ENCODE results near the gene TAS2R31. TPM values are rescaled to one million over a fixed set of nuclear protein-coding genes. Genes with fewer than 3 reads are reported as not detected.

TAS2R31 gene
- total RNA-seq, 1 donor from 2014 or later = 0.88 TPM

DNA sequence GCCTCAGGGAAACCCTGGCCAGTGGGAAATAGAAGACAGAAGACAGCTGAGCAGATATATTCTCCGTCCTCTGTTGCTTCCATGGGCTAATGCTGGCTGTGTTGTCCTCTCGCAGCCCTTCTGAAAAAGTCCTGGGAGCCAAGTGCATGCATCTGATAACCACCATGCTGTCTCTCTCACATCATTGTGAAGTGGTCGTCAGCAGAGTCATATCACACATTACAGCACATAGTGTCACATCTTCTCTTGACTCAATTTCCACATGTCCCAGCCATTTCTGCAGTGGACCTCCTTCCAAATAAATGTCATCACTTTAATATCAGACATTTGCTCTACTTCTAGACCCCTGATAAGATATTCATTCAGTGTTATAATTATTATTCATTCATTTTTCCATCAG lies 36.9 kb downstream of the TAS2R31 start:
- no peak for DNase-seq

DNA sequence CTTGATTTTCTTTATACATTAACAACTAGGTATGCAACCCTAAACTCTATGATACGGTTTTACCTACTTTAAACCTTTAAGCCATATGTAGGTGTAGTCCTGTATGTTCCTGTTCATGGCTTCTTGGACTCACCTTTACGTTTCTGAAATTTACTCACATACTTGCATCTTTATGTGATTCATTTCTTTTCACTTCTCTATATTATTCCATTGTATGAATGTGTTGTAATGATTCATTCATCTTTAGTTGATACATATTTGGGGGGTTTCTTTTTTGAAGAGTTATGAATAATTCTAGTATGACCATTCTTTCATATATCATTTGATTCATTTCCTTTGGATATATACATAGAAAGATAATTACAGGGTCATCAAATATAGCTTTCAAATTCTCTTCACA lies 42.1 kb downstream of the TAS2R31 start:
- H3K4me3 ChIP-seq = no peak overlapping the region
- H3K9me3 ChIP-seq (replicated peaks) = peaks cover 5% of the 10 kb centered on the region
- H3K27me3 ChIP-seq (ENCODE audit: low read depth) = no peaks in the 10 kb centered on the region
- intact Hi-C loops (cut with micrococcal nuclease) = no loop called here
- H3K27ac ChIP-seq (replicated peaks) = no peak overlapping the region
- DNase-seq = no peak
- TF ChIP-seq, protein P1, sequence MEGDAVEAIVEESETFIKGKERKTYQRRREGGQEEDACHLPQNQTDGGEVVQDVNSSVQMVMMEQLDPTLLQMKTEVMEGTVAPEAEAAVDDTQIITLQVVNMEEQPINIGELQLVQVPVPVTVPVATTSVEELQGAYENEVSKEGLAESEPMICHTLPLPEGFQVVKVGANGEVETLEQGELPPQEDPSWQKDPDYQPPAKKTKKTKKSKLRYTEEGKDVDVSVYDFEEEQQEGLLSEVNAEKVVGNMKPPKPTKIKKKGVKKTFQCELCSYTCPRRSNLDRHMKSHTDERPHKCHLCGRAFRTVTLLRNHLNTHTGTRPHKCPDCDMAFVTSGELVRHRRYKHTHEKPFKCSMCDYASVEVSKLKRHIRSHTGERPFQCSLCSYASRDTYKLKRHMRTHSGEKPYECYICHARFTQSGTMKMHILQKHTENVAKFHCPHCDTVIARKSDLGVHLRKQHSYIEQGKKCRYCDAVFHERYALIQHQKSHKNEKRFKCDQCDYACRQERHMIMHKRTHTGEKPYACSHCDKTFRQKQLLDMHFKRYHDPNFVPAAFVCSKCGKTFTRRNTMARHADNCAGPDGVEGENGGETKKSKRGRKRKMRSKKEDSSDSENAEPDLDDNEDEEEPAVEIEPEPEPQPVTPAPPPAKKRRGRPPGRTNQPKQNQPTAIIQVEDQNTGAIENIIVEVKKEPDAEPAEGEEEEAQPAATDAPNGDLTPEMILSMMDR (IDR thresholded peaks at IDR 0.05; ENCODE audit: borderline replicate concordance) = no peak
- H3K4me1 ChIP-seq = peaks cover 7% of the 10 kb centered on the region
- no peaks in the 10 kb centered on the region for H3K36me3 ChIP-seq

More for the DNA sequence above, 36.9 kb downstream of the TAS2R31 start:
- Histone ChIP-seq H3K36me3 (no peaks in the 10 kb centered on the region), H3K4me1 (peaks cover 12% of the 10 kb centered on the region), H3K9me3 (replicated peaks) (peaks cover 5% of the 10 kb centered on the region), H3K27ac (replicated peaks) (no peak overlapping the region), H3K27me3 (ENCODE audit: low read depth) (no peaks in the 10 kb centered on the region), H3K4me3 (no peak overlapping the region)
- intact Hi-C loops (cut with micrococcal nuclease) = no loop called here
- TF ChIP-seq, protein P1 (IDR thresholded peaks at IDR 0.05; ENCODE audit: borderline replicate concordance) = no peak

DNA sequence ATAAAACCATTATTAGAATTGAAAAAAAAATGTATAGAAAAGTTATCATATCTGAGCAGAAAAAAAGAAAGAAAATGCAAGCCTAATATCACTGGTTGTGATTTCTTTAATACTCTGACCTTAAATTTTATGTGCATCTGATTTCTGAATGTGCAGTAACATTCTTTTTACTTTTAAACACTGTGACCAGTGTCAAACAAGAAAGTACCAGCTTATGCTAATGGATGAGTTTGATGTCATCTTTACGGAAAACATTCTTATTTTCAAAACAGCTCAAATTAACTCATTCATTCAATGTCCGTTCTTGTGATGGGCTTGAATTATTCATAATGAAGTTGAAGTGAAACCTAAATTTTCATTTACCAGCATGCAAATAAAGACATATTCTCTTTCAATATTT lies 44.4 kb downstream of the TAS2R31 start, which contains the start of gene TAS2R50:
TSS of gene TAS2R50 (minus strand) at position 101 of the 400 bp plus-strand sequence. CDS start at position 49, 52 bp downstream.
- TF ChIP-seq, protein P1 (IDR thresholded peaks at IDR 0.05; ENCODE audit: borderline replicate concordance) = no peak
- Histone ChIP-seq H3K36me3 (no peaks in the 10 kb centered on the region), H3K27me3 (ENCODE audit: low read depth) (no peaks in the 10 kb centered on the region), H3K4me3 (no peak within 1 kb of the TSS), H3K27ac (replicated peaks) (no peak within 1 kb of the TSS), H3K9me3 (replicated peaks) (peaks cover 5% of the 10 kb centered on the region), H3K4me1 (no peaks in the 10 kb centered on the region)
- intact Hi-C loops (cut with micrococcal nuclease) = no loop called here
- DNase-seq = no peak

DNA sequence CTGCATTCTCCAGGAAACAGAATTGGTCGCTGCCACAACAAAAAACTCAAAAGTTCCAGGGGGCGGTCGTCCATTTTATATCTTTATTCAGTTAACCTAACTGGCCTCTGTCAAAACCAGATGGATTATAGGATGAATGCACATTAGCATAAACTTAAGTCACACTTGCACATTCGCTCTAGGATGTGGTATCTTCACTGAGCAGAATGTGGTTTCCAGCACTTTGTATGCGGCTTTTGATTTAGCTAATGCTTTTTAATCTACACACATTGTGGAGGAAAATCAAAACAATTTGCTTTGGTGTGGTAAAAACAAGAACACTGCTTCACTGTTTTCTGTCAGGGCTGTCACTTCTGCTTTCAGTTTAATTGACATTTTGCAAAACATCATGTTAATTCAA lies 49.0 kb downstream of the TAS2R31 start:
- TF ChIP-seq, protein P1 (IDR thresholded peaks at IDR 0.05; ENCODE audit: borderline replicate concordance) = no peak

More for the DNA sequence above, 49.0 kb downstream of the TAS2R31 start:
- Histone ChIP-seq H3K4me1 (no peaks in the 10 kb centered on the region), H3K36me3 (no peaks in the 10 kb centered on the region), H3K27ac (replicated peaks) (no peak overlapping the region), H3K27me3 (ENCODE audit: low read depth) (no peaks in the 10 kb centered on the region), H3K4me3 (no peak overlapping the region), H3K9me3 (replicated peaks) (no peaks in the 10 kb centered on the region)
- DNase-seq = no peak
- intact Hi-C loops (cut with micrococcal nuclease) = no loop called here

Other genes starting within 250 kb of the TAS2R31 start
- gene TAS2R7, start 228.8 kb downstream of the TAS2R31 start, total RNA-seq = not detected
- gene TAS2R8, start 224.1 kb downstream of the TAS2R31 start, total RNA-seq = not detected
- gene TAS2R9, start 221.2 kb downstream of the TAS2R31 start, total RNA-seq = not detected
- gene TAS2R10, start 205.0 kb downstream of the TAS2R31 start, total RNA-seq = not detected
- gene PRR4, start 181.9 kb downstream of the TAS2R31 start, total RNA-seq = 1.2 TPM
- 5.6 TPM for gene PRH1, start 147.2 kb downstream of the TAS2R31 start, total RNA-seq
- gene TAS2R13, start 121.8 kb downstream of the TAS2R31 start, total RNA-seq = 0.41 TPM
- gene PRH2, start 102.2 kb downstream of the TAS2R31 start, total RNA-seq = not detected
- 0.58 TPM for gene TAS2R14, start 92.1 kb downstream of the TAS2R31 start, total RNA-seq
- gene TAS2R50, start 44.5 kb downstream of the TAS2R31 start, total RNA-seq = 0.47 TPM
- 0.44 TPM for gene TAS2R20, start 33.1 kb downstream of the TAS2R31 start, total RNA-seq
- 0.38 TPM for gene TAS2R19, start 8.8 kb downstream of the TAS2R31 start, total RNA-seq
- 0.30 TPM for gene TAS2R46, start 30.9 kb upstream of the TAS2R31 start, total RNA-seq
- not detected for gene TAS2R43, start 60.9 kb upstream of the TAS2R31 start, total RNA-seq
- gene TAS2R30, start 103.2 kb upstream of the TAS2R31 start, total RNA-seq = 0.44 TPM
- gene SMIM10L1, start 139.8 kb upstream of the TAS2R31 start, total RNA-seq = 17.2 TPM
- not detected for gene TAS2R42, start 155.5 kb upstream of the TAS2R31 start, total RNA-seq
- not detected for gene PRB3, start 238.3 kb upstream of the TAS2R31 start, total RNA-seq

Measured in left ventricle myocardium inferior (tissue), 1 donor.